ENCODE data around the gene JOSD1.

DNA sequence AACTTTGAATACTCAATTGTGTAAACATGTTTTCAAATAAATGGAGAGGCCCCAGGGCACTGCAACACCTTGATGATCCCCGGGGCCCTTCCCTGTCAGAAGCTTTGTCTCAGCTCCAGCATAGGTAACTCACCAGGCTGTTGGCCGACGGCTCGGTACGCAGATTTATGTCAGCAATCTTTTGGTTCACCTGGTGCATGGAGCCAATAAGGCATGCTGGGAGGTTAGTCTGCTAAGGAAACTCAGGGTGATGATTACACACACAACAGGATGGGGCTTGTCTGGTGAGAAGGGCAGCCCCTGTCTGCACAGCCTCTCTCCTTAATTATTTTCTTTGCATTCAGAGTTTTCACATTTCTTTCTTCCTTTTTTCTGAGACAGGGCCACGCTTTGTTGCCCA lies 55.3 kb downstream of the JOSD1 start:
- no peak for TF ChIP-seq POLR2AphosphoS5 (IDR thresholded peaks at IDR 0.05)
- TF ChIP-seq, protein P1, sequence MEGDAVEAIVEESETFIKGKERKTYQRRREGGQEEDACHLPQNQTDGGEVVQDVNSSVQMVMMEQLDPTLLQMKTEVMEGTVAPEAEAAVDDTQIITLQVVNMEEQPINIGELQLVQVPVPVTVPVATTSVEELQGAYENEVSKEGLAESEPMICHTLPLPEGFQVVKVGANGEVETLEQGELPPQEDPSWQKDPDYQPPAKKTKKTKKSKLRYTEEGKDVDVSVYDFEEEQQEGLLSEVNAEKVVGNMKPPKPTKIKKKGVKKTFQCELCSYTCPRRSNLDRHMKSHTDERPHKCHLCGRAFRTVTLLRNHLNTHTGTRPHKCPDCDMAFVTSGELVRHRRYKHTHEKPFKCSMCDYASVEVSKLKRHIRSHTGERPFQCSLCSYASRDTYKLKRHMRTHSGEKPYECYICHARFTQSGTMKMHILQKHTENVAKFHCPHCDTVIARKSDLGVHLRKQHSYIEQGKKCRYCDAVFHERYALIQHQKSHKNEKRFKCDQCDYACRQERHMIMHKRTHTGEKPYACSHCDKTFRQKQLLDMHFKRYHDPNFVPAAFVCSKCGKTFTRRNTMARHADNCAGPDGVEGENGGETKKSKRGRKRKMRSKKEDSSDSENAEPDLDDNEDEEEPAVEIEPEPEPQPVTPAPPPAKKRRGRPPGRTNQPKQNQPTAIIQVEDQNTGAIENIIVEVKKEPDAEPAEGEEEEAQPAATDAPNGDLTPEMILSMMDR (IDR thresholded peaks at IDR 0.05), result no peak
- no peak for TF ChIP-seq EP300 (IDR thresholded peaks at IDR 0.05)

Data from esophagus muscularis mucosa (tissue), 4 donors.